ENCODE results near the gene BCOR.

Gene BCOR

DNA sequence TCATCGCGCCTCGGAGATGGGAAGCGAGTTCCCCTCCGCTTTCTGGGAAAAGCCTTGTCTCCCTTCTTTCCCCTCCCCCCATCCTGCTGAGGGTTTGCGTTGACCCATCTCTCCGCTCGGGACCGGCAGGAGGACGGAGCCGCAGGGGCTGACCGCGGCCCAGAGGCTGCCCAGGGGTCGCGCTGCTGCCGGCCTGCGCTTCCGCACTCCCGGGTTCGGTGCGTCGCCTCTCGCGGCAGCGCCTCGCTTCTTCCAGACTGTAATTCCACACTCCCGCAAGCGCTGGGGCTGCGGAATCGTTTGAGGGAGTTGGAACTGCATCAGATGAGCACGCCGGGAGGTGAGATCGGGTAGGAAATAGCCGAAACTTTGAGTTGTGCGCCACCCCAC lies 88.3 kb downstream of the BCOR start:
- no peaks in the 10 kb centered on the region for H3K36me3 ChIP-seq
- H3K9me3 ChIP-seq: no peaks in the 10 kb centered on the region
- no peak overlapping the region for H3K27ac ChIP-seq
- H3K27me3 ChIP-seq: no peaks in the 10 kb centered on the region
- H3K4me3 ChIP-seq: peak overlapping the region in 1 of 2 donors; percentile 24
- intact Hi-C loops (cut with DNase I; ENCODE audit: low total_unique reads): no loop called here
- DNase-seq: no peak
- peaks cover 0 to 63% (median 24%) of the 10 kb centered on the region in 4 donors for H3K4me1 ChIP-seq
- TF ChIP-seq, protein P1, sequence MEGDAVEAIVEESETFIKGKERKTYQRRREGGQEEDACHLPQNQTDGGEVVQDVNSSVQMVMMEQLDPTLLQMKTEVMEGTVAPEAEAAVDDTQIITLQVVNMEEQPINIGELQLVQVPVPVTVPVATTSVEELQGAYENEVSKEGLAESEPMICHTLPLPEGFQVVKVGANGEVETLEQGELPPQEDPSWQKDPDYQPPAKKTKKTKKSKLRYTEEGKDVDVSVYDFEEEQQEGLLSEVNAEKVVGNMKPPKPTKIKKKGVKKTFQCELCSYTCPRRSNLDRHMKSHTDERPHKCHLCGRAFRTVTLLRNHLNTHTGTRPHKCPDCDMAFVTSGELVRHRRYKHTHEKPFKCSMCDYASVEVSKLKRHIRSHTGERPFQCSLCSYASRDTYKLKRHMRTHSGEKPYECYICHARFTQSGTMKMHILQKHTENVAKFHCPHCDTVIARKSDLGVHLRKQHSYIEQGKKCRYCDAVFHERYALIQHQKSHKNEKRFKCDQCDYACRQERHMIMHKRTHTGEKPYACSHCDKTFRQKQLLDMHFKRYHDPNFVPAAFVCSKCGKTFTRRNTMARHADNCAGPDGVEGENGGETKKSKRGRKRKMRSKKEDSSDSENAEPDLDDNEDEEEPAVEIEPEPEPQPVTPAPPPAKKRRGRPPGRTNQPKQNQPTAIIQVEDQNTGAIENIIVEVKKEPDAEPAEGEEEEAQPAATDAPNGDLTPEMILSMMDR (IDR thresholded peaks at IDR 0.05): no peak

- peaks cover 0 to 67% (median 24%) of the 10 kb centered on the region in 4 donors for H3K4me1 ChIP-seq
- no peak for DNase-seq
- no peaks in the 10 kb centered on the region for H3K36me3 ChIP-seq
- H3K4me3 ChIP-seq: peak overlapping the region; percentile 8 to 24
- H3K9me3 ChIP-seq: no peaks in the 10 kb centered on the region
- H3K27ac ChIP-seq: no peak overlapping the region
- TF ChIP-seq, protein P1 (IDR thresholded peaks at IDR 0.05): no peak
- H3K27me3 ChIP-seq: no peaks in the 10 kb centered on the region
- intact Hi-C loops (cut with DNase I; ENCODE audit: low total_unique reads): no loop called here
Observed at GRCh38 chrX:40008791-40009461, 88.8 kb downstream of the BCOR start.

DNA sequence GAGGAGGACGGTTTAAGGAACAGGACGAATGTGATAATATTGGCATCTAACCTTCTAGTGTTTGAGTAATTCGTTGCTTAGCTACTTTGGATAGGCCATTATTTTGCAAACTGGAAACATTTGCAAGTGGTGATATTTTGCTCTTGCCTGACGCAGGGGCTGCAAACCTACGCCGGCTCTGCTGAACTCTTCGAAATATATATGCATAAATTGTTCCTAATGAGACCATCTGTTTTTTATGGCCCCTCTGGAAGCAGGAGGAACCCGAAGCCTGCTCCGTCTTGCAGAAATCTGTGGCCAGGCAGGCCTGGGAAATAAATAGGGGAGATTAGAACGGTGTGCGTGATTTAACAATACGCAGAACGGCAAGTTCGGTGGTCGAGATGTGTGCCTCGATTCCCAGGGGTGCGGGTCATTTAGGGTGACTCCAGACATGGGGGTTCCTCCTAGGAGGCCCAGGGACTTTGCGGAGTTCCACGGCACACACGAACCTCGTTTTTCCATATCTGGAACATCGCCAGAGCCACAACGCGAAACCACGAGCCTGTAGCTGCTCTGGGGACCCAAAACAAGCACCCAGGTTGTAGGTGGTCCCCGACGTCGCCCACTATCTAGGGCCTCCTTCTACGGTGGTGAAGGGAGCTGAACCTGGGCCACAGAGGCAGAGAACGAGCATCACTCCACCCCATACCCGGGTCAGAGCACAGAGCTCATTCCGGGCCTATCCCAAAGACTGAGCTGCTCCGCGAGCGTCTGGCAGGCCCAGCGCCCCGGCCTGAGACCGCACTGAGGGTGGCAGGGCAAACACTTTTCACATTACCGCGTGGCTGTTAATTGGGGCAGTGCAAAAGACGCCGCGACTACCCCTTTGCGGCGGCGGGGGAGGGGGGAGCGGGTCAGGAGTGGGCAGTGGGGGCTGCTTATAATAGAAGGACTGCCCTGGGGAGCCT lies 89.7 kb downstream of the BCOR start:
- Histone ChIP-seq H3K27me3 (no peaks in the 10 kb centered on the region), H3K4me1 (peaks cover 0 to 60% (median 24%) of the 10 kb centered on the region in 4 donors), H3K4me3 (no peak overlapping the region), H3K27ac (no peak overlapping the region), H3K9me3 (no peaks in the 10 kb centered on the region), H3K36me3 (no peaks in the 10 kb centered on the region)
- TF ChIP-seq, protein P1 (IDR thresholded peaks at IDR 0.05): no peak
- intact Hi-C loops (cut with DNase I; ENCODE audit: low total_unique reads): no loop called here
- DNase-seq: no peak

DNA sequence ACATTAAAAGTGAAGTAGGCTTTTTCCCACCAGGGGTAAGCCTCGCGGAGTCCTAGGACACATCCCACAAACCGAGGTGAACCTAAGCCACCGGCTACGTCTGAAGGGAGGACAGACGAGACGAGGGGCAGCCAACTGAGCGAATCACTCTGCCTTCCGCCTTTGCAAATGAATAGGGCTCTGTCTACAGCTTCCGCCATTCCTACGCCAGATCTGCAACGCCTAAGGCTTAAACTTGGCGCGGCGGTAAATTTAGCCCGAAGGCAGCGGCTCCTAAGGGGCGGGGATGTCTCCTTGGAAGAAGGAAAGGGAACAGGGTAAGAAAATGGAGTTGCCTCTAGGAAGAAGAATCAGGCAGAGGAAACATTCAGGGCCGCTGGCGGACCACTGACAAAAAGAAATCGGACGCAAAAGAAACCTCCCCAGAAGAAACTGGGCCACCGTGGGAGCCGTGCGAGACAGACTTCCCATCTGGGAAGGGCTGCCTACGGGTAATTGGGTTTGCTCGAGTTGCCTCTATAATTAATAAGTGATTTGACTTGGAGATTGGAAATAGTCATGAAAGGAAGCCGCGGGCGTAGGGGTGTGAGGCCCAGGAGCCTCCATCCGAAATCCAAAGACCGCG lies 90.5 kb downstream of the BCOR start:
- intact Hi-C loops (cut with DNase I; ENCODE audit: low total_unique reads): no loop called here
- peaks cover 0 to 53% (median 20%) of the 10 kb centered on the region in 4 donors for H3K4me1 ChIP-seq
- no peak for DNase-seq
- H3K36me3 ChIP-seq: no peaks in the 10 kb centered on the region
- H3K4me3 ChIP-seq: no peak overlapping the region
- no peaks in the 10 kb centered on the region for H3K27me3 ChIP-seq
- no peak overlapping the region for H3K27ac ChIP-seq
- no peaks in the 10 kb centered on the region for H3K9me3 ChIP-seq
- TF ChIP-seq, protein P1 (IDR thresholded peaks at IDR 0.05): no peak

- Histone ChIP-seq H3K36me3 (no peaks in the 10 kb centered on the region), H3K4me3 (peak overlapping the region in 1 of 2 donors; percentile 25), H3K4me1 (peaks cover 0 to 44% (median 16%) of the 10 kb centered on the region in 4 donors), H3K9me3 (no peaks in the 10 kb centered on the region), H3K27ac (no peak overlapping the region), H3K27me3 (no peaks in the 10 kb centered on the region)
- no peak for DNase-seq
- TF ChIP-seq, protein P1 (IDR thresholded peaks at IDR 0.05): no peak
- intact Hi-C loops (cut with DNase I; ENCODE audit: low total_unique reads): no loop called here
Observed at GRCh38 chrX:40006106-40007017, 91.4 kb downstream of the BCOR start.
